GM19438 (cell line): Measurements from ENCODE around the gene TMOD4.
"Not testable (repeated sequence)": the region's sequence is repeated elsewhere in the genome, so short reads cannot be mapped to it uniquely, and the experiment has no call there.

Experiments used
- ATAC-seq: cut with Tn5 transposase; IDR thresholded peaks from one replicate; pipeline ENCODE4 v1.9.1; 2021; ENCODE audit warnings: low read depth; ENCODE audit not compliant: unreplicated experiment

TMOD4 gene

DNA sequence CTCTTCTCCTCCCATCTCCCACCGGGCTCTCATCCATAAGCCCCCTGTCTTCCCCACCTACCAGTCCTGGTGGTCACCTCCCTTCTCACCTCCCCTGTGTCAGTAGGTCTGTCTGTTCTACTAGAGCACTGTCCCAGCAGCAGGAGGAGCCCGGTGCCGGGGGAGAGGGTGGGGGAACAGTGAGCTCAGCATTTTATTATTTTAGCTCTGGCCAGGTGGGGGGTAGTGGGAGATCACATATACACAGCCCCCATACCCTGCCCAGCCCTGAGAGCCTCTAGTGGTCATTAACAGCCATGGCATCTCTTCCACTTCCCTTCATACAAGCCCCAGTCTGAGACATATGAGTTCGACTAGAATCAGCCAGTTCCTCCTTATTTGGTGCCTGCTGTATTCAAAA lies at the start of gene TMOD4:
Gene TMOD4, minus strand, starts transcription at position 119 of the 400 bp plus-strand sequence. CDS start 1,106 bp downstream, outside the sequence.
- ATAC-seq: no peak

GRCh38 chr1:151222130-151222529 lies 46.3 kb upstream of the TMOD4 start:
- no peak for ATAC-seq

DNA sequence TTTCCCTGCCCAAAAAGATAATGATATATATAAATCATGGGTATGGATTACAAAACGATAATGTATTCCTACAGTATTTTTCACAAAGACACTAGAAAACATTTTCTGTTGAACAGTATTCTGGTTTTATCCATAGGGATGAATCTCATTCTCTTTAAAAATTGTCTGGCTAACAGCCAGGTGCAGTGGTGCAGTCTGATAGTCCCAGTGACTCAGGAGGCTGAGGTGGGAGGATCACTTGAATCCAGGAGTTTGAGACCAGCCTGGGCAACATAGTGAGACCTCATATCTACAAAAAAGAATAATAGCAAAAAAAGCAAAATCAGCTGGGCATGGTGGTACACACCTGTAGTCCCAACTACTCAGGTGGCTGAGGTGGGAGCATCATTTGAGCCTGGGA lies 45.8 kb upstream of the TMOD4 start:
- no peak for ATAC-seq

- no peak for ATAC-seq
Observed at GRCh38 chr1:151213560-151213959, 37.8 kb upstream of the TMOD4 start.

- no peak for ATAC-seq
Observed at GRCh38 chr1:151211972-151212705, 36.4 kb upstream of the TMOD4 start.

- ATAC-seq: no peak
Observed at GRCh38 chr1:151210830-151211229, 35.0 kb upstream of the TMOD4 start.

DNA sequence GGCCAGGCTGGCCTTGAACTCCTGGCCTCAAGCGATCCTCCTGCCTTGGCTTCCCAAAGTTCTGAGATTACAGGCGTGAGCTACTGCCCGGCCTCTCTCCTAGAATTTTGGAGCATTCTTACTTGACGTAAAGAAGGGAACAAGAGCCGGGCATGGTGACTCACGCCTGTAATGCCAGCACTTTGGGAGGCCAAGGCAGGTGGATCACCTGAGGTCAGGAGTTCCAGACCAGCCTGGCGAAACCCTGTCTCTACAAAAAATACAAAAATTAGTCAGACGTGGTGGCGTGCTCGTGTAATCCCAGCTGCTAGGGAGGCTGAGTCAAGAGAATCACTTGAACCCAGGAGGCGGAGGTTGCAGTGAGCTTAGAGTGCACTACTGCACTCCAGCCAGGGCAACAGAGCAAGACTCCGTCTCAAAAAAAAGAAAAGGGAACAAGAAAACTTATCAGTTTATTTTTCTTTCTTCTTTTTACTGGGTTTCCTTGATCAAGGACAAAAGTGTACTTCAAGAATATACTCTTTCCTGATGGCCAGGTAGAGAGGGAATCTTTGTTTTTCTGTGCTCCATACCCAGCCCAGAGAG lies 29.7 kb upstream of the TMOD4 start:
- ATAC-seq: not testable (repeated sequence)

GRCh38 chr1:151199873-151200581 lies 24.2 kb upstream of the TMOD4 start:
- no peak for ATAC-seq

DNA sequence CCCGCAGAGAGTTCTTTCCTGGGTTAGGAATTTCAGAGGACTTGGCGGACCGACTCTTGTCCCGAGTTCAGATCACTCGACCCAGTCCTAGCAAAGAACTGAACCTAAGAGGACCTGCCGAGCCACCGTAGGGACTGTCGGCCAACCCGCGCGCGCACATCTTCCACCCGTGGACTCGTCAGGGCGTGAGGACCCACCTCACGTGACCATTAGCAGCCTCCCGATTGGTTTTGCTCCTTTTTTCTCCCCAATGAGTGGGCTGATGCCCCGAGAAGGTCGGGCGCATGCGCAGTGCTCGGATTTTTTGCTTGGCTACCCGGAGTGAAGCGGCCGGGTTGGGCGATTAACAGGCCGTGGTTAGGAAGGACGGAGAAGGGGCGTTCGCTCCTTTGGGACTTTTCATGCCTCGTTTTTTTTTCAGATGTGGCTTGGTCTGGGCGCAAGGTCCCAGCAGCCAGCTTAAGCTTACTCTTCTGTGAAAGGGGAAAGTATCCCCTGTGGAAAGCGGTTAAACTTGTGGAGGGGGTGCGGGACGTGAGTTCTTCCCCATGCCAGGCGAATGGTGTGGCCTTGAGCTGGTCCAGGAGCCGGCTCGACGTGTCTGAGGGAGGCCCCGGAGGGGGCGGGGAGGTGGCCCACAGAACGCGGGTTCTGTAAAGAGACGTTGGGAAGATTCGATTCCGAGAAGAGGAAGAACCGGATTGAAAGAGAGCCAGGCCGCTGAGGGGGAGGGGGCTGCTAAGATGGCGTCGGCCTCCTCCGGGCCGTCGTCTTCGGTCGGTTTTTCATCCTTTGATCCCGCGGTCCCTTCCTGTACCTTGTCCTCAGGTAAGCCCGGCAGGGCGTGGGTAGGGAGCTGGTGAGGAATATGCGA lies 22.7 kb upstream of the TMOD4 start, which contains the start of gene PIP5K1A:
Gene PIP5K1A, plus strand, starts transcription at position 299 of the 874 bp plus-strand sequence. Its CDS starts 445 bp downstream, at position 744.
- peak; percentile 79 for ATAC-seq

- ATAC-seq: no peak
Observed at GRCh38 chr1:151197863-151198253, 22.1 kb upstream of the TMOD4 start.

GRCh38 chr1:151196292-151196800 lies 20.6 kb upstream of the TMOD4 start:
- ATAC-seq: no peak

GRCh38 chr1:151194894-151195594 lies 19.3 kb upstream of the TMOD4 start:
- not testable (repeated sequence) for ATAC-seq

DNA sequence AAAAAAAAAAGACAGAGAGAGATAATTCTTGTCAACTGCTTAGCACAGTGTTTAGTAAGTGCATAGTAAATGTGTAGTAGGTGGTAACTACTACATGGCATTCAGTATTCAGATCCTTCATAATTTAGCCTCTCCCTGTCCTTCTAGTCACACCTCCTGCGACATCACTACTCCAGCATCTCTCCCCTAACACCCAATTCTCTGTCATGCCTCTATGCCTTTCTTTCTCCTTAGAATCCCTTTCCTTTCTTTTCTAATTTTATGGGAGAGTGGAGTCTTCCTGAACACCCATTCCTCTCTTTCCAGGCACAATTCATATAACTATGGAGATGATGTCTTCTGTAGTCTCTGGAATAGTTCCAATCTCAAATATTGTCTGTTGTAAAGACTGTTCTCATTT lies 18.1 kb upstream of the TMOD4 start:
- no peak for ATAC-seq

DNA sequence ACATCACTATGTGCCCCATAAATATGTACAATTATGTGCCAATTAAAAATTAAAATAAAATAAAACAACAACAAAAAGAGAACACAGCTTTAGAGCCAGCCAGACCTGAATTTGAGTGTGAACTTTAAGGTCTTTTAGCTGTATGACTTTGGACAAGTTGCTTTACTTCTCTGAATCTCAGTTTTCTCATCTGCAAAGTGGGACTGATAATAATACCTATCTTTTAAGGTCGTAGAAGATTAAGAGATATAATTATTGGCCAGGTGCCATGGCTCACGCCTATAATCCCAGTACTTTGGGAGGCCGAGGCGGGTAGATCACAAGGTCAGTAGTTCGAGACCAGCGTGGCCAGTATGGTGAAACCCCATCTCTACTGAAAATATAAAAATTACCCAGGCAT lies 17.5 kb upstream of the TMOD4 start:
- ATAC-seq: no peak

DNA sequence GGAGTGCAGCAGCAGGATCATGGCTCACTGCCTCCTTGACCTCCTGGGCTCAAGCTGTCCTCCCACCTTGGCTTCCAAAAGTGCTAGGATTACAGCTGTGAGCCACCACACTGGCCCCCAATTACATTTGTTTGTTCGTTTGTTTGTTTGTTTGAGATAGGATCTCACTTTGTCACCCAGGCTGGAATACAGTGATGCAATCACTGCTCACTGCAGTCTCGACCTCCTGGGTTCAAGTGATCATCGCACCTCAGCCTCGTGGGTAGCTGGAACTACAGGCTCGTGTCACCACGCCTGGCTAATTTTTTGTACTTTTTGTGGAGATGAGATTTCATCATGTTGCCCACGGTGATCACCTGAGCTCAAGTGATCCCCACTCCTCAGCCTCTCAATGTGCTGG lies 16.3 kb upstream of the TMOD4 start:
- ATAC-seq: no peak

GRCh38 chr1:151189637-151190445 lies 14.1 kb upstream of the TMOD4 start, which contains the start of gene VPS72:
Gene VPS72, minus strand, starts transcription at chr1:151190197. Its CDS starts 76 bp downstream, at chr1:151190121.
- ATAC-seq: peak; percentile 88

DNA sequence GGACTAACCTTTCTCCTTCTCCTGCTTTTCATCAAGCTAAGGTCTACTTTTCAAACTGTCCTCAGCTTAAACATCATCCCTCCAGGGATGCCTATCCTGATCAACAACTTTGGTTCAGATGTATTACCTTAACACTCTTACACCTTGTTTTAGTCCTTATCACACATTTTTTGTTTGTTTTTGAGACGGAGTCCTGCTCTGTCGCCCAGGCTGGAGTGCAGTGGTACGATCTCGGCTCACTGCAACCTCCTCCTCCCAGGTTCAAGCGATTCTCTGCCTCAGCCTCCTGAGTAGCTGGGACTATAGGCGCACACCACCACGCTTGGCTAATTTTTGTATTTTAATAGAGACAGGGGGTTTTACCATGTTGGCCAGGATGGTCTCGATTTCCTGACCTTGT lies 12.9 kb upstream of the TMOD4 start:
- ATAC-seq: not testable (repeated sequence)

DNA sequence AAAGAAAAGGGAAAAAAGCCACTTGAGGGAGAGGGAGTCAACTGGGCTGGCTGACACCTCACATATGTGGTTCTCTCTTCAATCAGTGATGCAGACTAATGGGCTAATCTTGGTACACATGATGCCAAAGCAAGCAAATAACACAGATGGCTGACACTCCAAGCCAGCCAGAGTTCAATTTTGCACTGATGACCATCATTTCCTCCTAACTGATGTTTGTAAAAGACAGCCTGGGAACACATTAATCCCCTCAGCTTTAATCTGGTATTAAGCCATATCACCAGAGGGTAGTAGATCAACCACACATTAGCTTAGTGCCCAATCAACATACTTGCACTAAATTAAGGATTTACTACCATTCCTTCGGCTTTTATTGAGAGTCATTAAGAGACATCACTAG lies 11.4 kb upstream of the TMOD4 start:
- ATAC-seq: no peak

DNA sequence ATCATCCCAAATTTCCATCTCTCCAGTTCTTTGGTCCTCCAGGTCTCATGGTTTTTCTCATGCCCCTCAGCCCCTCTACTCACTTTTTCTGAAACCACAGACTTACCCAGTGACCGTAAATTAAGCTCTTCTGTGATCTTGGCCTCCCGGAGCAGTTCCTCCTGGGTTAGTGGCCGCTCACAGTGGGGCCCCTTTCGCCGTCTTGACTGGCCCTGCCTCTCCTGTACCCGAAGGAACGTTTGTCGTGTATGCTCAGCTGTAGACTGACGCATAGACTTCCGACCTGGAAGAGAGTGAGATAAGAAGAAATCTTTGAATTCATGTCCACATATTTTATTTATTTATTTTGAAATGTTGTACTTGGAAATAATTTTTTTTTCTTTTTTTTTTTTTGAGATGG lies 8.4 kb upstream of the TMOD4 start:
- no peak for ATAC-seq
